Stimulated activated CD8-positive, alpha-beta memory T cell treated with anti-CD3 and anti-CD28 coated beads, Interleukin-2, amount 100 ng/mL, for 48 hours (primary cell): ENCODE data around the gene DSP.

Source experiments
- DNase-seq, 2 donors: peaks; one replicate each; pipeline ENCODE4 v3.0.0-alpha.2; 2020; ENCODE audit warnings: low read depth in 2 of 2

Gene DSP

DNA sequence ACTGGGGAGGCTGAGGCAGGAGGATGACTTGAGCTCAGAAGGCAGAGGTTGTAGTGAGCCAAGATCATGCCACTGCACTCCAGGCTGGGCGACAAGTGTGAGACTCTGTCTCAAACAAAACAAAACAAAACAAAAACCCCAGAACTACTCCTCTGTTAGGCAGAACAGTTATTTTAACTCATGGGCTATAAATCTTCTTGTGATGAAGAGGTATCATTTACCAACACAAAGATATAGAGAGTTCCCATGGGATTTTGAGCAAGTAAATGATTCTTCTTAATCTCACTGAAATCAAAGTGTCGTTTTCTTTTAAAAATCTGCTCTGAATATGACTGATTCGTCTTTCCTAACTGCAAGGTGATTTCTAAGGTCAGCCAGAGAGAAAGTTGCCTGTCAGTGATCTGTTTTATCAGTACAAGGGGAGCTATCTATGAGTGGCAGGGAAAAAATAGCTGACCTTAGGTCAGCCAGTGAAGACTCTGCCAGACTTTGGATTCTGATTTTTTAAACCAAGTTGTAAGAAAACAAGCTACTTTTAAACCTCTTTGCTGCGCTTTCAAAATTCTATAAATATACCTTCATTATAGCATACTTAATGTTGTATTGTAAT is 3.8 kb upstream of the DSP start:
- no peak for DNase-seq

DNA sequence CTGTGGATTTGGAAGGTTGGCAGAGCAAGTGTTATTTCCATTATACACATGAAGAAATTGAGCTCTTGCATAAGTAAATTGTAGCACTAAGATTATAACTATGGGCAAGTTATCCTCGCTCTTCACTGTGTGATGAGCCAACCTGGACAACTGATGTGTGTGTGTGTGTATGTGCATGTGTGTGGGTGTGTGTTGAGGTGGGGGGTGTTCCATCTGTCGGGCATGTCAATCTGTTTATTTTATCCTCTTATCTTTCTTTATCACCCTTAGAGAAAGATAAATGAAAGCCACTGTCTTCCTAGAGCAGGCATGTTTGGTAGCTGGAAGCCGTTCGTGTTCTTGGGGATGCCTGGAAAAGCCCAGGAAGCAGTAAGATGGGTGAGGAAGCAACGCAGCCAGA is 3.0 kb upstream of the DSP start:
- no peak for DNase-seq

- no peak for DNase-seq
These were observed 876 bp upstream of the DSP start for GRCh38 chr6:7540595-7540994.

GRCh38 chr6:7542065-7542873 is 798 bp downstream of the DSP start:
- DNase-seq = no peak

- no peak for DNase-seq
These were observed 1.6 kb downstream of the DSP start for GRCh38 chr6:7542874-7543624.

DNA sequence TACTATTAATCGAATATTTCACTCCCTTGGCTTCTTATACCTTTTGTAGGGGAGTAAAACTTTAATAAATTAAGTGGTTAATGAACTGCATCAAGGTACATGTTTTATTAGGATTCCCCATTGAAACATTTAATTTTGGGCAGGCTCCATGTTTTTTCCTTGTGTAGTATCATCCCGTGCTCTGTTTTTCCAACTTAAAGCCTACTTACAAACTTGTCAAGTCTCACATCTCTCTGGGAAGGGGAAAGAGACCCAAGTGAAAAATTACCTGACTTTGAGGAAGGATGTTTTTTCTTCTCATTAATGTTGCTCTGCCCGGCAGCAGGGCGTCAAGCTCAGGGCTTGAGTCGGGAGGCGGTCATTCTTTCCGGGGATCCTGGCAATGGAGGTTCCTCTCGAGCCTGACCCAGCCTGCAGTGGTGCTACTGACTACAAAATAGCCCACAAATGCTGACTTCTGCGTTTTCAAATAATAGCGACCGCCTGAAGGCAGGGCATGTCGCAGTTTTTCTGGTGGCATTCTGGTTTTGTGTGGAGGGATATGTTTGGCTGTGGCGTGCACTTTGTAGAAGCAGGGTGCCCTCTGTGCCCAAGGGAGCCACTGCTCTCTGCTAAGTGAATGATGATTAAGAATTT is 2.4 kb downstream of the DSP start:
- no peak for DNase-seq

DNA sequence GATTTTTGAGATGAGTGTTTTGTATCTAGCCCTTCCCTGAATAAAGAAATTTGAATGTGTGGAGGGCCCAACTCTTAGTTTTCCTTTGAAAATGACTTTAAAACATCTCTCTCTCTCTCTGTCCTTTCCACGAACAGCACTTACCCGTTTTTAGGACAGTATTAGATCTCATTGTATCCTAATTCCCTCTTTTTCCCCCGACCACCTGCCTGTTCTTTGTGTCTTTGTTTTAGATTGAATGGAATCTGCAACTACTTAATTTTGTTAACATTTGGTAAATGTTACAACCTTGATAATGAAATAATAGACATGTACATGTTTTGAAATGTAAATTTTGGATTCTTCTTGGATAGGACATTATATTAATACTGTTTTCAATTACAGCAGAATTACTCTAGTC is 3.1 kb downstream of the DSP start:
- no peak for DNase-seq

- no peak for DNase-seq
These were observed 4.0 kb downstream of the DSP start for GRCh38 chr6:7545316-7546019.

DNA sequence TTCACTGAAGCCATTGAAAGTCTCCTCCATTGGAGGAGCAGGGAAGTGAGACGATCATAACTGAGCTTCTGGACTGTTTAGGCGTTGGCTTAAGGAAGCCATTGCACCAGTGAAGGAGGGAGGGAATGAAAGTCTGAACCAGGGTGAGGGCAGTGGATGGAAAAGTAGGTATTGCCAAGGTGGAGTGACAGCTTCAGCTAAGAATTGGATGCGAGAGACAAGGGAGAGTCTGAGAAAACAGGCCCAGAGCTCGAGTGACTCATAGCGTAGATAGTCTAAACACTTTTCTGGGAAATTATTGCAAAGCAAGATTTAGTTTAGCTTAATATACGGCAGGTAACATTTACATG is 4.5 kb downstream of the DSP start:
- DNase-seq = no peak

DNA sequence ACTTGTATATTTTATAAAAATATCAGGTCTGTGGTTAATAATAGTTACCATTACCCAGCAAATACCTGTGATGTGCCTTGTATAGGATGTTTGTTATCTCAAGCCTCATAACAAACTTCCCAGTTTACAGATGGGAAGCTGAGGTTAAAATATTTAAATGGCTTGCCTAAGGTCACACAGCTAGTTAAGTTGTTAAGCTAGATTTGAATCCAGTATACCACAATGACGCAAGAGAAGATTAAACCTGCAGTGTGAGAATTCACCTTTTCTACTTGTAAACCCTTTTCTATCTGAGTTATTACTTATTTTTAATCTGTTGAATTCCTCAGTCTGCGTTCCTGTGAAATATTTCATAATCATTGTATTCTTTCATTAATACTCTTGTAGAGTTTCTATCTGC is 4.9 kb downstream of the DSP start:
- DNase-seq = no peak

GRCh38 chr6:7546896-7547295 is 5.4 kb downstream of the DSP start:
- no peak for DNase-seq

GRCh38 chr6:7547315-7547714 is 5.8 kb downstream of the DSP start:
- DNase-seq = no peak

GRCh38 chr6:7550433-7550801 is 8.9 kb downstream of the DSP start:
- no peak for DNase-seq

GRCh38 chr6:7554533-7555275 is 13.2 kb downstream of the DSP start:
- no peak for DNase-seq

- no peak for DNase-seq
These were observed 14.2 kb downstream of the DSP start for GRCh38 chr6:7555671-7556070.

GRCh38 chr6:7556394-7557106 is 15.1 kb downstream of the DSP start:
- no peak for DNase-seq

- DNase-seq = no peak
These were observed 16.2 kb downstream of the DSP start for GRCh38 chr6:7557652-7558051.

DNA sequence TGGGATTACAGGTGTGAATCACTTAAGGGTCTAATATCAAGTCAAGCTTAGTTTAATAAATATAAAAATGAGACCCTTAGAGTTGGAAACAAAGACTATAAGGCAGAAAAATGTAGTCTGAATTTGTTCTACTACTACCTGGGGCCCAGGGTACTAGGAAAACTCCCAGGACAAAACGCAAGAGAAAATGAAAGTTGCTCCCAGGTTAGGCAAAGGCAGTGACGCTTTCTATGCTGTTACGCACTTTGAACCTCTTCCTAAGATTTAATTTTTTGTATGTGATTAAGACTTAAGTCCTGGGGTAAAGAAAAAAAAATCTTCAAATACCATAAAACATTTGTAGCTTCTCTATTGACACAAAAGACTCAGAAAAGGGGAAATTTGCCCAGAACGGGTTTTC is 17.3 kb downstream of the DSP start:
- DNase-seq = no peak

- DNase-seq = no peak
These were observed 17.7 kb downstream of the DSP start for GRCh38 chr6:7559196-7559595.

- no peak for DNase-seq
These were observed 18.3 kb downstream of the DSP start for GRCh38 chr6:7559651-7560385.
